GM12864 (cell line): ENCODE results near the gene LRRC49.

Experiments used
- DNase-seq: peaks from one replicate; pipeline ENCODE4 v3.0.0-alpha.2; 2011; ENCODE audit warnings: low read depth
- H3K4me3 ChIP-seq: 2 replicates; pipeline ENCODE4 v1.5.1; 2011; ENCODE audit warnings: mild to moderate bottlenecking, low read depth, low read length, control low read depth
- TF ChIP-seq, protein P1 (sequence below): IDR thresholded peaks from 2 replicates; pipeline ENCODE4 v1.5.1; 2011; ENCODE audit warnings: low read depth, mild to moderate bottlenecking, moderate library complexity, low read length, control low read depth, inconsistent platforms; ENCODE audit errors: missing control alignments

LRRC49 gene

DNA sequence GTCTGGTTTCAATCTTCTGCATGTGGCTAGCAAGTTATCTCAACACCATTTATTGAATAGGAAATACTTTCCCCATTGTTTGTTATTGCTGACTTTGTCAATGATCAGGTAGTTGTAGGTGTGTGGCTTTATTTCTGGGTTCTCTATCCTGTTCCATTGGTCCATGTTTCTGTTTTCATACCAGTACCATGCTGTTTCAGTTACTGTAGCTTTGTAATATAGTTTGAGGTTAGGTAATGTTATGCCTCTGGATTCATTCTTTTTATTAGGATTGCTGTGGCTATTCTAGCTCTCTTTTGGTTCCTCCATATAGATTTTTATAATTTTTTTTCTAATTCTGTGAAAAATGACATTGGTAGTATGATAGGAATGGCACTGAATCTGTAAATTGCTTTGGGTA is 58.3 kb downstream of the LRRC49 start:
- DNase-seq = no peak
- no peak overlapping the region for H3K4me3 ChIP-seq
- TF ChIP-seq, protein P1, sequence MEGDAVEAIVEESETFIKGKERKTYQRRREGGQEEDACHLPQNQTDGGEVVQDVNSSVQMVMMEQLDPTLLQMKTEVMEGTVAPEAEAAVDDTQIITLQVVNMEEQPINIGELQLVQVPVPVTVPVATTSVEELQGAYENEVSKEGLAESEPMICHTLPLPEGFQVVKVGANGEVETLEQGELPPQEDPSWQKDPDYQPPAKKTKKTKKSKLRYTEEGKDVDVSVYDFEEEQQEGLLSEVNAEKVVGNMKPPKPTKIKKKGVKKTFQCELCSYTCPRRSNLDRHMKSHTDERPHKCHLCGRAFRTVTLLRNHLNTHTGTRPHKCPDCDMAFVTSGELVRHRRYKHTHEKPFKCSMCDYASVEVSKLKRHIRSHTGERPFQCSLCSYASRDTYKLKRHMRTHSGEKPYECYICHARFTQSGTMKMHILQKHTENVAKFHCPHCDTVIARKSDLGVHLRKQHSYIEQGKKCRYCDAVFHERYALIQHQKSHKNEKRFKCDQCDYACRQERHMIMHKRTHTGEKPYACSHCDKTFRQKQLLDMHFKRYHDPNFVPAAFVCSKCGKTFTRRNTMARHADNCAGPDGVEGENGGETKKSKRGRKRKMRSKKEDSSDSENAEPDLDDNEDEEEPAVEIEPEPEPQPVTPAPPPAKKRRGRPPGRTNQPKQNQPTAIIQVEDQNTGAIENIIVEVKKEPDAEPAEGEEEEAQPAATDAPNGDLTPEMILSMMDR = no peak

GRCh38 chr15:70954171-70954570 is 61.5 kb downstream of the LRRC49 start:
- TF ChIP-seq, protein P1 = no peak
- no peak overlapping the region for H3K4me3 ChIP-seq
- no peak for DNase-seq

DNA sequence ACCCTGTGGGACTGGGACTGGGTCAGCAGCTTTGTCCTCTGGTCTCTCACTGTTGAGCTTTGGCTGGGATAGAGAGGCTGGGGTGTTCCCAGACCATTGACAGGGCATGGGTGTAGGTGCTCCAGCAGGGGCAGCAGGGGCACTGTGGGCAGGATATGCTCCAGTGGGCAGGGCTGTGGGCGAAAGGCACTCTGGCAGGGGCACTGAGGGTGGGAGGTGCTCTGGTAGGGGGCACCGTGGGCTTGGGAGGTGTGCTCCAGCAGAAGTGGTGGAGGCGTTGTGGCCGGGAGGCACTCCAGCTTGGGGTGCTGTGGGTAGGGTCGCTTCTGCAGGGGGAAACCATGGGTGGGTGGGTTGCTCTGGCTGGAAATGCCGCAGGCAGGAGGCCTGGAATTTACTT is 62.1 kb downstream of the LRRC49 start:
- TF ChIP-seq, protein P1 = no peak
- no peak overlapping the region for H3K4me3 ChIP-seq
- DNase-seq = no peak

- no peak overlapping the region for H3K4me3 ChIP-seq
- TF ChIP-seq, protein P1 = no peak
- no peak for DNase-seq
Observed at GRCh38 chr15:70955151-70955550, 62.5 kb downstream of the LRRC49 start.

DNA sequence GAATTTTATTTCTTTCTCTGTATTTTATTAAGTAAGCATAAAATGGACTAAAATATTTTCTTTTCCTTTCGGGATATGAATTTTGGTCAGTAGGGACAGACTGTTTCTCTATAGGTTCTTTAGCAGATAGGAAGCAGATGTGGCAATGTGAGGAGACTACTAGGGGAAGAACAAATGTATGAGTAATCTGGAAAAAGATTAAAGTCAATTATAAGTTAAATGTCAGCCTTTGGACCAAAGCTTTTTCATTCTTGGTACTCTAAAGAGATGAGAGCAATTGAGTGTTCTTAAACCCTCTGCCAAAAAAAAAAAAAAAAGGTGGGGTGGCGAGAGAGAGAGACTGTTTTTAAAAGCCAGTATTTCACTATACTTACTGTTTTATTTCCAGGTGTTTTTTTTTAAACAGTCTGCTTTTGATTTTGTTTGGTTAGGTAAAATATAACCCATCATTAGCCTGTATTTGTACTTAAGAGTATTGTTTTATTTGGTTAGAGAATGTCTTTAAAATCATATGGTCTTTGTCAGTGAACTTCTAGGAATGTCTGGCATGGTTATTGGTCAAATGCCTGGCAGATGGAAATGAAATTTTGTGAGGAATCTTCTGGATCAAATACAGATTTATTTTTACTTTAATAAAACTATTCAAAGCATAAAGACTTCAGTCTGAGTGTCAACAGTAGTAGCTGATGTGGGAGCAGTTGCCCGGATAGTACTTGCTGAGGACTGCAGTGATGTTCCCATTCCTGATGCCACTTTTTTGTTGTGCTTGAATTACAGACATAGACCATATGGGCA is 63.8 kb downstream of the LRRC49 start:
- TF ChIP-seq, protein P1 = no peak
- no peak overlapping the region for H3K4me3 ChIP-seq
- DNase-seq = no peak

GRCh38 chr15:70962084-70962483 is 69.5 kb downstream of the LRRC49 start:
- no peak for DNase-seq
- TF ChIP-seq, protein P1 = no peak

DNA sequence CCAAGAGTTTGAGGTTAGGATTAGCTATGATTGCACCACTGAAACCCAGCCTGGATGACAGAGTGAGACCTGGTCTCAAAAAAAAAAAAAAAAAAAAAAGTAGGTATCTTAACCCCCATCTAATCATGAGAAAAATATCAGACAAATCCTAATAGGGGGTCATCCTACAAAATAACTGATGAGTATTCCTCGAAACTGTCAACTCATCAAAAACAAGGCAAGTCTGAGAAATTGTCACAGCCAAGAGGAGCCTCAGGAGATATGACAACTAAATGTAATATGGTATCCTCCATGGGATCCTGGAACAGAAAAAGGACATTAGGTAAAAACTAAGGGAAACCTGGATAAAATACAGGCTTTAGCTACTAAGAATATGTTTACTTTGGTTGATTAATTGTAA is 70.6 kb downstream of the LRRC49 start:
- H3K4me3 ChIP-seq = no peak overlapping the region
- DNase-seq = no peak
- TF ChIP-seq, protein P1 = no peak

More at GRCh38 chr15:70962084-70962483, 69.5 kb downstream of the LRRC49 start:
- H3K4me3 ChIP-seq = no peak overlapping the region
